Tibial artery (tissue), 4 donors: Measurements from ENCODE around the gene INPPL1.
A peak's percentile ranks its signal among the peaks of the same experiment; 100 is the strongest.

ENCODE experiments used
- DNase-seq, 2 donors: peaks; one replicate each; pipeline ENCODE4 v3.0.0-alpha.2; 2019
- H3K27ac ChIP-seq, 2 donors: fragments of 200-600 bp; sonication (generic) in 1 of 2; 1 replicate in 1 of 2; 2 replicates in 1 of 2; pipeline ENCODE4 v1.5.1; 2018 to 2019; ENCODE audit warnings: mild to moderate bottlenecking in 1 of 2
- H3K27me3 ChIP-seq, 2 donors: fragments of 200-600 bp; sonication (generic) in 1 of 2; one replicate each; pipeline versions ENCODE4 v1.5.1 to v1.6.0; 2016 to 2019
- H3K36me3 ChIP-seq, 3 donors: fragments of 200-600 bp; sonication (generic) in 2 of 3; one replicate each; pipeline ENCODE4 v1.5.1; 2016 to 2019; ENCODE audit warnings: mild to moderate bottlenecking in 2 of 3
- H3K4me1 ChIP-seq, 4 donors: fragments of 200-600 bp; sonication (generic) in 2 of 4; 1 replicate in 3 of 4; 2 replicates in 1 of 4; pipeline ENCODE4 v1.5.1; 2016 to 2019
- H3K4me3 ChIP-seq, 2 donors: fragments of 200-600 bp; sonication (generic) in 1 of 2; 1 replicate in 1 of 2; 2 replicates in 1 of 2; pipeline ENCODE4 v1.5.1; 2018 to 2019; ENCODE audit warnings: mild to moderate bottlenecking in 2 of 2
- H3K9me3 ChIP-seq, 3 donors: fragments of 200-600 bp; sonication (generic) in 1 of 3; one replicate each; pipeline ENCODE4 v1.5.1; 2016 to 2019
- CTCF ChIP-seq, 2 experiments: fragments of 200-600 bp in 1 of 2; fragments of 450-650 bp in 1 of 2; IDR thresholded peaks; one replicate each; pipeline ENCODE4 v1.5.1; 2017 to 2019; ENCODE audit warnings: antibody characterized with exemption in 2 of 2, mild to moderate bottlenecking in 1 of 2, moderate library complexity in 1 of 2
- intact Hi-C: fragments of 100-400 bp; cut with DNase I; formaldehyde crosslinking; loops from one replicate; pipeline ENCODE4 v1.15.0; 2023; ENCODE audit warnings: low total_unique reads

Gene INPPL1

GRCh38 chr11:72243173-72244059 lies 18.8 kb downstream of the INPPL1 start:
- Histone ChIP-seq H3K9me3 (no peaks in the 10 kb centered on the region), H3K4me1 (peaks cover 0 to 44% (median 37%) of the 10 kb centered on the region in 4 donors), H3K36me3 (no peaks in the 10 kb centered on the region), H3K27me3 (peaks cover 12 to 70% of the 10 kb centered on the region in 2 donors), H3K4me3 (no peak overlapping the region), H3K27ac (no peak overlapping the region)
- TF ChIP-seq CTCF (IDR thresholded peaks at IDR 0.05) = no peak
- intact Hi-C loops = no loop called here
- no peak for DNase-seq

DNA sequence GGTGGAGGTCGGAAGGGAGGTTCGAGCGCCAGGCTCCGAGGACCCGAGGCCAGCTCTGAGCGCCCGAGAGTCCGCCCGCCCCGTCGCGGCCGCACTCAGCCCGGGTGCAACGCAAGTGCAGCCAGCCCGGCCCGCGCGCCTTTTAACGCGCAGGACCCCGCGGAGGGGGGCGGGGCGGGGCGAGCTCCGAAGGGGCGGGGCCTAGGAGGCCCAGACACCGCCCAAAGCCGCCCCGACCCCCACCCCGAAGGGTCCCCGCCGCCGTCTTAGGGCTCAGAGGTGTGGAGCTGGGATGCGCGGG lies 19.4 kb downstream of the INPPL1 start, which contains the start of gene PHOX2A:
TSS of gene PHOX2A (minus strand) at position 117 of the 301 bp plus-strand sequence. CDS start 172 bp downstream, outside the sequence.
- H3K4me3 ChIP-seq = peak within 1 kb of the TSS in 1 of 2 donors; percentile 10
- no peak for DNase-seq
- H3K4me1 ChIP-seq = peaks cover 0 to 38% (median 31%) of the 10 kb centered on the region in 4 donors
- no peaks in the 10 kb centered on the region for H3K36me3 ChIP-seq
- H3K27me3 ChIP-seq = peaks cover 12 to 76% of the 10 kb centered on the region in 2 donors
- intact Hi-C loops = no loop called here
- H3K27ac ChIP-seq = no peak within 1 kb of the TSS
- no peaks in the 10 kb centered on the region for H3K9me3 ChIP-seq
- no peak for TF ChIP-seq CTCF (IDR thresholded peaks at IDR 0.05)

GRCh38 chr11:72244361-72245262 lies 20.0 kb downstream of the INPPL1 start:
- peaks cover 0 to 32% (median 25%) of the 10 kb centered on the region in 4 donors for H3K4me1 ChIP-seq
- TF ChIP-seq CTCF (IDR thresholded peaks at IDR 0.05) = no peak
- no peaks in the 10 kb centered on the region for H3K9me3 ChIP-seq
- DNase-seq = no peak
- H3K27ac ChIP-seq = no peak overlapping the region
- H3K4me3 ChIP-seq = peak overlapping the region in 1 of 2 donors; percentile 10
- intact Hi-C loops = no loop called here
- H3K27me3 ChIP-seq = peaks cover 12 to 79% of the 10 kb centered on the region in 2 donors
- no peaks in the 10 kb centered on the region for H3K36me3 ChIP-seq

DNA sequence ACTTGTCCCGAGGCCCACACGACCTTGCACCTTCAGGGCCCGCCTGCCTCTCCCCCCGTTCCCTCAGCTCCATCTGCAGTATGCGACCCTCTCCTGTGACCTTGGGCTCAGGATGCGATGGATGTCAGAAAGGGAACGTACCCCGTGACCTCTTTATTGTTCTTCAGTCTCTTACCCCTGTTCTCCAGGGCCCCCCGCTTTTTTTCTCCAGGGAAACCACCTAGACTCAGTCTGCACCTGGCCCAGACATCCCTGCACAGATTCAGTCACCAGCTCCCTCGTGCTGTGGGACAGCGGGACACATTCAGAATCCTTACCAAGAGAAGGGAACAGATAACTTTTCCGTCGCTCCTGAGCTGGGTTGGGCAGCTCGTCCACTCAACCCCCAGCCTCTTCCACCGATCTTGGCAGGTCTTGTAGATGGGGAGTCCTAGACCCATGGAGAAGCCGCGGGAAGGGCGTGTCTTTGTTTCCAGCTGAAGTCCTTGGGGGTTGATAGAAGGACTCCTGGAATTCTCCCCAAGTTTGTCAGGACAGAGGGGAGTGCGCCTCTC lies 20.8 kb downstream of the INPPL1 start:
- Histone ChIP-seq H3K4me1 (peaks cover 0 to 25% (median 19%) of the 10 kb centered on the region in 4 donors), H3K9me3 (no peaks in the 10 kb centered on the region), H3K27me3 (peaks cover 12 to 85% of the 10 kb centered on the region in 2 donors), H3K36me3 (no peaks in the 10 kb centered on the region), H3K27ac (no peak overlapping the region), H3K4me3 (no peak overlapping the region)
- DNase-seq = no peak
- no peak for TF ChIP-seq CTCF (IDR thresholded peaks at IDR 0.05)
- intact Hi-C loops = no loop called here

- Histone ChIP-seq H3K4me3 (no peak overlapping the region), H3K36me3 (no peaks in the 10 kb centered on the region), H3K27me3 (peaks cover 12 to 82% of the 10 kb centered on the region in 2 donors), H3K27ac (no peak overlapping the region), H3K4me1 (peaks cover 0 to 15% (median 12%) of the 10 kb centered on the region in 4 donors), H3K9me3 (no peaks in the 10 kb centered on the region)
- intact Hi-C loops = no loop called here
- no peak for TF ChIP-seq CTCF (IDR thresholded peaks at IDR 0.05)
- DNase-seq = no peak
These were observed 23.0 kb downstream of the INPPL1 start for GRCh38 chr11:72247584-72247983.
